Neural cell (in vitro differentiated cells): ENCODE data around the gene OTULINL. TPM values are rescaled to one million over a fixed set of nuclear protein-coding genes. Genes with fewer than 3 reads are reported as not detected.

Experiments
- H2AFZ ChIP-seq: fragments of 200-600, 300-800 bp; sonication (generic), shearing (Covaris generic); 2 replicates; pipeline ENCODE4 v1.6.0; 2014; ENCODE audit warnings: low read depth, mild to moderate bottlenecking, antibody characterized with exemption, low read length, moderate library complexity
- H3F3A ChIP-seq: fragments of 200-600 bp; shearing (Covaris generic); 2 replicates; pipeline ENCODE4 v1.6.1; 2016; ENCODE audit warnings: mild to moderate bottlenecking, moderate library complexity, mixed read lengths, antibody characterized with exemption, low read length; ENCODE audit not compliant: insufficient read depth, poor library complexity, severe bottlenecking
- H3K27ac ChIP-seq: fragments of 200-600, 300-800 bp; sonication (generic), shearing (Covaris generic); 2 replicates; pipeline ENCODE4 v1.5.1; 2014; ENCODE audit warnings: mild to moderate bottlenecking, low read length, moderate library complexity
- H3K27me3 ChIP-seq: fragments of 300-800, 200-600 bp; sonication (generic), shearing (Covaris generic); 2 replicates; pipeline ENCODE4 v1.6.0; 2014; ENCODE audit warnings: mild to moderate bottlenecking, low read depth, low read length, moderate library complexity; ENCODE audit not compliant: insufficient read depth
- H3K36me3 ChIP-seq: fragments of 300-800, 200-600 bp; sonication (generic), shearing (Covaris generic); 2 replicates; pipeline ENCODE4 v1.5.1; 2014; ENCODE audit warnings: mild to moderate bottlenecking, antibody characterized with exemption, low read length, moderate library complexity; ENCODE audit not compliant: insufficient read depth
- H3K4me2 ChIP-seq: fragments of 300-800, 200-600 bp; sonication (generic), shearing (Covaris generic); 2 replicates; pipeline ENCODE4 v1.6.0; 2014; ENCODE audit warnings: mild to moderate bottlenecking, low read length
- H3K4me3 ChIP-seq: fragments of 300-800, 200-600 bp; sonication (generic), shearing (Covaris generic); 2 replicates; pipeline ENCODE4 v1.5.1; 2014; ENCODE audit warnings: mild to moderate bottlenecking, low read length, moderate library complexity
- H3K79me2 ChIP-seq: fragments of 200-600 bp; shearing (Covaris generic); replicated peaks from 2 replicates; pipeline ENCODE4 v1.6.0; 2014; ENCODE audit warnings: mild to moderate bottlenecking, low read length, moderate library complexity; ENCODE audit not compliant: insufficient read depth
- H3K9ac ChIP-seq: fragments of 300-800, 200-600 bp; sonication (generic), shearing (Covaris generic); 2 replicates; pipeline ENCODE4 v1.6.1; 2016; ENCODE audit warnings: mild to moderate bottlenecking, low read length, mixed read lengths
- H3K9me2 ChIP-seq: fragments of 200-600 bp; shearing (Covaris generic); 2 replicates; pipeline ENCODE4 v1.6.1; 2016; ENCODE audit warnings: mild to moderate bottlenecking, low read length, mixed read lengths; ENCODE audit not compliant: insufficient read depth
- H3K9me3 ChIP-seq: fragments of 200-600, 300-800 bp; sonication (generic), shearing (Covaris generic); 2 replicates; pipeline ENCODE4 v1.6.1; 2016; ENCODE audit warnings: mild to moderate bottlenecking, mixed run types, low read length, moderate library complexity, mixed read lengths
- H4K20me1 ChIP-seq: fragments of 200-600 bp; shearing (Covaris generic); 2 replicates; pipeline ENCODE4 v1.6.1; 2016; ENCODE audit warnings: mild to moderate bottlenecking, mixed run types; ENCODE audit not compliant: insufficient read depth
- EP300 ChIP-seq: fragments of 450-650 bp; conservative IDR thresholded peaks from 2 replicates; pipeline ENCODE4 v1.6.1; 2014; ENCODE audit warnings: antibody characterized with exemption, mild to moderate bottlenecking, moderate library complexity; ENCODE audit not compliant: poor library complexity, severe bottlenecking
- EZH2 ChIP-seq: fragments of 200-600, 300-800 bp; shearing (Covaris generic), sonication (generic); IDR thresholded peaks from 2 replicates; pipeline ENCODE4 v1.6.1; 2014; ENCODE audit warnings: antibody characterized with exemption, low read length, borderline replicate concordance, mild to moderate bottlenecking; ENCODE audit not compliant: insufficient read depth, poor library complexity, severe bottlenecking
- MXI1 ChIP-seq: fragments of 450-650 bp; conservative IDR thresholded peaks from 2 replicates; pipeline ENCODE4 v1.6.1; 2014; ENCODE audit warnings: antibody characterized with exemption, mild to moderate bottlenecking; ENCODE audit not compliant: poor library complexity, severe bottlenecking
- POLR2AphosphoS5 ChIP-seq: IDR thresholded peaks from 2 replicates; pipeline ENCODE4 v1.6.1; 2012
- RAD21 ChIP-seq: fragments of 450-650 bp; conservative IDR thresholded peaks from 2 replicates; pipeline ENCODE4 v1.6.1; 2014; ENCODE audit warnings: antibody characterized with exemption, mild to moderate bottlenecking, moderate library complexity
- SMC3 ChIP-seq: fragments of 450-650 bp; conservative IDR thresholded peaks from 2 replicates; pipeline ENCODE4 v1.6.1; 2014; ENCODE audit warnings: antibody characterized with exemption, mild to moderate bottlenecking, moderate library complexity; ENCODE audit not compliant: poor library complexity
- TAF1 ChIP-seq: IDR thresholded peaks from 2 replicates; pipeline ENCODE4 v1.6.1; 2012; ENCODE audit warnings: low read depth
- polyA plus RNA-seq: library from polyadenylated mRNA; depleted of rRNA; stranded (reverse); fragments of >200 nt; gene quantifications from 2 replicates; pipeline ENCODE4 v1.2.3, GENCODE V29; 2014
- TF ChIP-seq, protein P1 (sequence below): IDR thresholded peaks from 2 replicates; pipeline ENCODE4 v1.6.1; 2012; ENCODE audit warnings: borderline replicate concordance
- TF ChIP-seq, protein P2 (sequence below): fragments of 450-650 bp; IDR thresholded peaks from 2 replicates; pipeline ENCODE4 v1.5.1; 2014; ENCODE audit warnings: antibody characterized with exemption, mild to moderate bottlenecking, moderate library complexity; ENCODE audit not compliant: poor library complexity, severe bottlenecking

OTULINL gene
- polyA plus RNA-seq, 1 donor from 2014 or later: 7.2 TPM

DNA sequence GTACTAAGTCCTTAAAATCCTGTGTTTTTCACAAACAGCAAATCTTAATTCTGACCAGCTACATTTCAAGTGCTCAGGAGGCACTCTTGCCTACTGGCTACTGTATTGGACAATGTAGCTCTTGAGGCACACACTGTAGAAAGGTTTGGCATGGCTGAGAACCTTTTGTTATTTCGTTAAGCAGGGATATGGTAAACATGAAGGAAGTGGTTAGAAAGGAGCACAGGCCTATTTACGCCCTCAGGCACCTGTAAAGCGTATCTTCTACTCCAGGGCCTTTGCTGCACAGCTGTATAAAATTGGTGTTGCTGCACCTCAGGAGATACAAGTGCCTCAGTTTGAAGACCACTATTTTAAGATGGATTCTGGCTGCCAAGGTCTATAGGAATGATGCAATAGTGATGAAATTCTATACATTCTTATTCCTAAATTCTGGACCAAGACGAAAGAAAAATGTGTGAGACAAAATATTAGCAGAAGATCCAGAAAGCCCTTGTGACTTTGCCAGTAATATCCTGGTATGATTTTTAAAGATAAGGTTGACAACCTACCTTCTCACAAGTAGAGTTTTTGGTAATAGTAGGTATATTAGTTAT lies 73.7 kb downstream of the OTULINL start:
- TF ChIP-seq MXI1: no peak
- no peak for TF ChIP-seq EP300
- no peak for TF ChIP-seq POLR2AphosphoS5
- no peak for TF ChIP-seq RAD21
- TF ChIP-seq, protein P1, sequence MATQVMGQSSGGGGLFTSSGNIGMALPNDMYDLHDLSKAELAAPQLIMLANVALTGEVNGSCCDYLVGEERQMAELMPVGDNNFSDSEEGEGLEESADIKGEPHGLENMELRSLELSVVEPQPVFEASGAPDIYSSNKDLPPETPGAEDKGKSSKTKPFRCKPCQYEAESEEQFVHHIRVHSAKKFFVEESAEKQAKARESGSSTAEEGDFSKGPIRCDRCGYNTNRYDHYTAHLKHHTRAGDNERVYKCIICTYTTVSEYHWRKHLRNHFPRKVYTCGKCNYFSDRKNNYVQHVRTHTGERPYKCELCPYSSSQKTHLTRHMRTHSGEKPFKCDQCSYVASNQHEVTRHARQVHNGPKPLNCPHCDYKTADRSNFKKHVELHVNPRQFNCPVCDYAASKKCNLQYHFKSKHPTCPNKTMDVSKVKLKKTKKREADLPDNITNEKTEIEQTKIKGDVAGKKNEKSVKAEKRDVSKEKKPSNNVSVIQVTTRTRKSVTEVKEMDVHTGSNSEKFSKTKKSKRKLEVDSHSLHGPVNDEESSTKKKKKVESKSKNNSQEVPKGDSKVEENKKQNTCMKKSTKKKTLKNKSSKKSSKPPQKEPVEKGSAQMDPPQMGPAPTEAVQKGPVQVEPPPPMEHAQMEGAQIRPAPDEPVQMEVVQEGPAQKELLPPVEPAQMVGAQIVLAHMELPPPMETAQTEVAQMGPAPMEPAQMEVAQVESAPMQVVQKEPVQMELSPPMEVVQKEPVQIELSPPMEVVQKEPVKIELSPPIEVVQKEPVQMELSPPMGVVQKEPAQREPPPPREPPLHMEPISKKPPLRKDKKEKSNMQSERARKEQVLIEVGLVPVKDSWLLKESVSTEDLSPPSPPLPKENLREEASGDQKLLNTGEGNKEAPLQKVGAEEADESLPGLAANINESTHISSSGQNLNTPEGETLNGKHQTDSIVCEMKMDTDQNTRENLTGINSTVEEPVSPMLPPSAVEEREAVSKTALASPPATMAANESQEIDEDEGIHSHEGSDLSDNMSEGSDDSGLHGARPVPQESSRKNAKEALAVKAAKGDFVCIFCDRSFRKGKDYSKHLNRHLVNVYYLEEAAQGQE: no peak
- TF ChIP-seq TAF1: no peak
- TF ChIP-seq EZH2: no peak
- TF ChIP-seq, protein P2, sequence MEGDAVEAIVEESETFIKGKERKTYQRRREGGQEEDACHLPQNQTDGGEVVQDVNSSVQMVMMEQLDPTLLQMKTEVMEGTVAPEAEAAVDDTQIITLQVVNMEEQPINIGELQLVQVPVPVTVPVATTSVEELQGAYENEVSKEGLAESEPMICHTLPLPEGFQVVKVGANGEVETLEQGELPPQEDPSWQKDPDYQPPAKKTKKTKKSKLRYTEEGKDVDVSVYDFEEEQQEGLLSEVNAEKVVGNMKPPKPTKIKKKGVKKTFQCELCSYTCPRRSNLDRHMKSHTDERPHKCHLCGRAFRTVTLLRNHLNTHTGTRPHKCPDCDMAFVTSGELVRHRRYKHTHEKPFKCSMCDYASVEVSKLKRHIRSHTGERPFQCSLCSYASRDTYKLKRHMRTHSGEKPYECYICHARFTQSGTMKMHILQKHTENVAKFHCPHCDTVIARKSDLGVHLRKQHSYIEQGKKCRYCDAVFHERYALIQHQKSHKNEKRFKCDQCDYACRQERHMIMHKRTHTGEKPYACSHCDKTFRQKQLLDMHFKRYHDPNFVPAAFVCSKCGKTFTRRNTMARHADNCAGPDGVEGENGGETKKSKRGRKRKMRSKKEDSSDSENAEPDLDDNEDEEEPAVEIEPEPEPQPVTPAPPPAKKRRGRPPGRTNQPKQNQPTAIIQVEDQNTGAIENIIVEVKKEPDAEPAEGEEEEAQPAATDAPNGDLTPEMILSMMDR: no peak
- TF ChIP-seq SMC3: no peak
- no peaks in the 10 kb centered on the region for H4K20me1 ChIP-seq

DNA sequence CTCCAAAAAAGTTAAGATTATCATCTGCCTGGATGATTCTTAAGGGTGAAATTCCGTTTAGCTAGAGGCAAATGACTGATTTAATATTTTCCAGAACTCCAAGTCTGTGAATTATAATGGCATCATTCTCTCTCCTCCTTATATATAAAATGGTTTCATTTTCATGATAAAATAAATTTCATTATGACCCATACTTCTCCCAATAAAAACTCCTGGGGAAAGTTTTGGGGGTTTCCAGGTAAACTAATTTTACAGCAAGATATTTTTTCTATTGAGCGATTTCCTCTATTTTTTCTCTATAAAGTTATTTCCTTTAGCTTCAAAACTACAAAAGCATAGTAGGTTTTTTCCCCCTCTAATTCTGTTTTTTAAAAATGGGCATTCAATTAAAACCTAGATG lies 75.3 kb downstream of the OTULINL start:
- no peak overlapping the region for H3K4me2 ChIP-seq
- H3F3A ChIP-seq: no peaks in the 10 kb centered on the region
- H3K9ac ChIP-seq: no peak overlapping the region
- H3K9me3 ChIP-seq: no peaks in the 10 kb centered on the region
- H3K36me3 ChIP-seq: no peaks in the 10 kb centered on the region
- no peaks in the 10 kb centered on the region for H3K9me2 ChIP-seq
- H3K79me2 ChIP-seq: no peaks in the 10 kb centered on the region
- H2AFZ ChIP-seq: no peak overlapping the region
- H3K27me3 ChIP-seq: no peaks in the 10 kb centered on the region
- TF ChIP-seq SMC3 (no peak), EZH2 (no peak), POLR2AphosphoS5 (no peak), EP300 (no peak), RAD21 (no peak), MXI1 (no peak)
- TF ChIP-seq, protein P1: no peak
- no peaks in the 10 kb centered on the region for H4K20me1 ChIP-seq
- no peak overlapping the region for H3K4me3 ChIP-seq
- H3K27ac ChIP-seq: no peak overlapping the region

More for the DNA sequence above, 73.7 kb downstream of the OTULINL start:
- H3K27ac ChIP-seq: no peak overlapping the region
- H3K36me3 ChIP-seq: no peaks in the 10 kb centered on the region
- no peaks in the 10 kb centered on the region for H3K79me2 ChIP-seq
- H3K4me3 ChIP-seq: no peak overlapping the region
- no peaks in the 10 kb centered on the region for H3K27me3 ChIP-seq
- H2AFZ ChIP-seq: no peak overlapping the region
- no peak overlapping the region for H3K4me2 ChIP-seq
- no peaks in the 10 kb centered on the region for H3K9me3 ChIP-seq
- H3F3A ChIP-seq: no peaks in the 10 kb centered on the region
- H3K9me2 ChIP-seq: no peaks in the 10 kb centered on the region
- no peak overlapping the region for H3K9ac ChIP-seq
